Activated CD4-positive, CD25-positive, alpha-beta regulatory T cell treated with anti-CD3 and anti-CD28 coated beads, Interleukin-2, amount 50 U/mL, for 16 hours (primary cell): Measurements from ENCODE around the gene RAPGEF2.
"Not testable (repeated sequence)": the region's sequence is repeated elsewhere in the genome, so short reads cannot be mapped to it uniquely, and the experiment has no call there.

Source experiments
- DNase-seq: peaks from one replicate; pipeline ENCODE4 v3.0.0-alpha.2; 2020; ENCODE audit warnings: low read depth, low spot score

RAPGEF2 gene

DNA sequence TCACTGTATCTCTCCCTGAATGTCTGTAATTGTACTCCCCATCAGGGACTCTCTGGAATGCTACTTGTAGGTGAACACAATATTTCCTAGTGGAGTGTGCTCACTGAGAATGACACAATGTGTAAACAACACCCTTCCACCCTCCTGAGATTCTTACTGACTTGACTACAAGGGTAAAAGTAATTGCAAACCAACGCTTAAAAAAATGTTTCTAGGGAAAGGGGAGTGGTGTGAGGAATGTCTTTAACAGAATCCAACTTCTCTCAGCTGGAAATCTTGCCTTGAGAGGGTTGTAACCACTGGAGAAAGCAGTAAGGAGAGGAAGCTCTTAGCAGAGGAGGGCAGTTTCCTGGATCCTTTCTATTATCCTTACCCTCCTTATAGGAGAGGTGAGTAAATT lies 5.1 kb upstream of the RAPGEF2 start:
- DNase-seq, result no peak

DNA sequence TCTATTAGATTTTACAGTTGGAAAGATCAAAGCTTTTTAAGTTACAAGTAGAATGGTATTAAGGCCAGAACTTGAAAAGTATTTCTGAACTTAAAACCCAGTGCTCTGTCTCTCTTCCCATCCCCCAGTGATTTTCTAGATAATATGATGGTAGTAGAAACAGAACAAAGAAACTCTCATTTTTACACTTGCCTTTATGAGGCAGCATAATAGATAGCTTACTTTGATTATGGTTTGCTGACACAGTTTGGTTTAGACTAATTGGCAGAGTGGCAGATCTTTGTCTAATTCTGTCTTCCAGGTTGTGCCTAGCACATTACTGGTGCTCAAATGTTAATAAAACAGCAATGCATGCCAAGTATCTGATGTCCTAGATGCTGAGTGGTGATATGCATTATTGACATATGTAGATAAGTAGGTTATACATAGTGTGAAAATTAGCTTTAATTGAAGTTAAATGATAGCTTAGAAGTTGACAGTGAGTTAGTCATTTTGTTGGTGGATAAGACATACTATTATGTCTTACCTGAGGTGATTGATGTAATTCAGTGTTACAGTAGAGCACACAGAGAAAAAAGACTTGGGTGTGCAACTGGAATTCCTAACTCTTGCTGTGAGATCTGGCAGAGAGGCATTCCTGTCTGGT lies 4.3 kb upstream of the RAPGEF2 start:
- DNase-seq, result no peak

- DNase-seq, result no peak
These were observed 774 bp upstream of the RAPGEF2 start for GRCh38 chr4:159101988-159102621.

DNA sequence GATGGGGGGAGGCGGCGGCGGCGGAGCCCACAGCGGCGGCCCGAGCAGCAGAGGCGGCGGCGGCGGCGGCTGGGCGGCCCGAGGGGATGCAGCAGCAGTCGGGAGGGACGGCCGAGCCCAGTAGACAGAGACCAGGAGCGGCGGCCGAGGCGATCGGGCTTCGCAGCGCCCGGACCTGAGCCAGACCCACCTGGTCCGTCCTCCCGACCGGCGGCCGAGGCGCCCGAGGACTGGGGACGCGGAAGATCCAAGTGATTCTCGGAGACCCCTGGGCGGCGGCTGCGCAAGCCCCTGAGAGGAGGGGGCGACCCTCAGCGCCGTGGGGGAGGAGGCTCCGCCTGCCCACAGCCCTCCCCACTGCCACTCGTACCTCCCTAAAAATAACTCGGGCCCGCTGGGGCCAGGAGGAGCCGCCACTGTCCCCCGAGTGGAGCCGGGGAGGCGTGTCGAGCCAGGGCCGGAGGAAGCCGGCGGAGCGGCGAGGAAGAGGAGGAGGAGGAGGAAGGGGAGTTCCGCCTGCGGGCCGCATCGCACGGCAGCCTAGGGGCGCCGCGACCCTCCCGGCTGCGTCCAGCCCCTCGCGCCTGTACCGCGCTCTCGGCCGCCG lies 608 bp downstream of the RAPGEF2 start:
- DNase-seq, result no peak

GRCh38 chr4:159104694-159105414 lies 2.0 kb downstream of the RAPGEF2 start:
- DNase-seq, result no peak

- no peak for DNase-seq
These were observed 2.9 kb downstream of the RAPGEF2 start for GRCh38 chr4:159105761-159106243.

- no peak for DNase-seq
These were observed 3.8 kb downstream of the RAPGEF2 start for GRCh38 chr4:159106636-159107035.

GRCh38 chr4:159107203-159107925 lies 4.5 kb downstream of the RAPGEF2 start:
- DNase-seq, result no peak

DNA sequence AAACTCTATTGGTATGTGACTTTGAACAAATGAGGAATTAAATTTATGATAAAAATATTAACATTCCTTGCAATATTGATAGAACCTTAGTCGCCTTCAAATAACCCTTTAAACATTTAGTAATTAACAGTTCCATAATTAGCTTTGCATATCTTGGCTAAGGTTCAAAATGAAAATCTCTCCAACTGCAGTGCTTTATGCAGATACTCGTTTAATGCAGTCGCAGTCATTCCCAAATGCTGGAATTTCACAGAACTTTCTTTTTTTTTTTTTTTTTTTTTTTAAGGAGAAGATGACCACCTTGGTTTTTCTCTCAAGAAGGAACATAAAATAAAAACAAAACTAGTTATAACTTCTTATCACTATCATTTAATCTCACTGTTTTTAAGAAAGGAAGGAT lies 5.2 kb downstream of the RAPGEF2 start:
- DNase-seq, result no peak

- DNase-seq, result no peak
These were observed 8.1 kb downstream of the RAPGEF2 start for GRCh38 chr4:159110961-159111360.

GRCh38 chr4:159111416-159111815 lies 8.5 kb downstream of the RAPGEF2 start:
- DNase-seq, result no peak

DNA sequence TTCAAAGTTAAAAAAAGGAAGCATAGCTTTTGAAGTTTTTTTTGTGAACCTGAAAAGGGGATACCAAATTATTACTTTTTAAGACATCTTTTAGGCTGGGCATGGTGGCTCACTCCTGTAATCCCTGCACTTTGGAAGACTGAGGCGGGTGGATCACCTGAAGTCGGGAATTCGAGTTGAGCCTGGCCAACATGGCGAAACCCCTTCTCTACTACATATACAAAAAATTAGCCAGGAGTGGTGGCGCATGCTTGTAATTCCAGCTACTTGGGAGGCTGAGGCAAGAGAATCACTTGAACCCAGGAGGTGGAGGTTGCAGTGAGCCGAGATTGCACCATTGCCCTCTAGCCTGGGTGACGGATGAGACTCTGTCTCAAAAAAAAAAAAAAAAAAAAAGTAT lies 10.5 kb downstream of the RAPGEF2 start:
- not testable (repeated sequence) for DNase-seq

- not testable (repeated sequence) for DNase-seq
These were observed 13.2 kb downstream of the RAPGEF2 start for GRCh38 chr4:159116098-159116497.

- not testable (repeated sequence) for DNase-seq
These were observed 13.8 kb downstream of the RAPGEF2 start for GRCh38 chr4:159116693-159117092.

DNA sequence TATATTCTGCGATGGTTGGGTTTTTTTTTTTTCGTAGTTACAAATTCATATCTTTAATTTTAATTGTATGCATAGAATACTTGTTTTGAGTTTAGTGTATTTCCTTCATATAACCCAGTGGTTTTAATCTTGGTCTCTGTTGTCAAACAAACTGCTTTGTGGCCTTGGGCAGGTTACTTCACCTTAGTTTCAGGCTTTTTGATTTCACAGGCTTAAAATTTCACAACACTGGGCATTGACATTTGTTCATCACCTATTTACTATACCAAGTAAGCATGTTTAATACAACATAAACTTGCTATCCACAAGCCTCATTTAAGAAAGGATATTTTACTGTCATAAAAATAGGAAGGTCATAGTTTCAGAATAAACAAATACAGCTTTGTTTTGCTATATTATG lies 14.7 kb downstream of the RAPGEF2 start:
- no peak for DNase-seq

- DNase-seq, result no peak
These were observed 15.1 kb downstream of the RAPGEF2 start for GRCh38 chr4:159117968-159118367.

DNA sequence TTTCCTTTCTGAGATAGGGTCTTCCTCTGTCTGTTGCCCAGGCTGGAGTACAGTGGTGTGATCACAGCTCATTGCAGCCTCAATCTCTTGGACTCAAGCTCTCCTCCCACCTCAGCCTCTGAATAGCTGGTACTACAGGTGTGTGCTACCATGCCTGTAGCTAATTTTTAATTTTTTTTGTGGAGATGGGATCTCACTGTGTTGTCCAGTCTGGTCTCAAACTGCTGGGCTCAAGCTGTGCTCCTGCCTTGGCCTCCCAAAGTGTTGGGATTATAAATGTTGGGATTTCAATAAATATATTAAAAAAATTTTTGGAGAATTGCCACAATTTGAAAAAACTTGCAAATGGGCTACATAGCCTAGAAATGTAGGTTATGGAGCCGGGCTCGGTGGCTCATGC lies 18.5 kb downstream of the RAPGEF2 start:
- DNase-seq, result no peak

DNA sequence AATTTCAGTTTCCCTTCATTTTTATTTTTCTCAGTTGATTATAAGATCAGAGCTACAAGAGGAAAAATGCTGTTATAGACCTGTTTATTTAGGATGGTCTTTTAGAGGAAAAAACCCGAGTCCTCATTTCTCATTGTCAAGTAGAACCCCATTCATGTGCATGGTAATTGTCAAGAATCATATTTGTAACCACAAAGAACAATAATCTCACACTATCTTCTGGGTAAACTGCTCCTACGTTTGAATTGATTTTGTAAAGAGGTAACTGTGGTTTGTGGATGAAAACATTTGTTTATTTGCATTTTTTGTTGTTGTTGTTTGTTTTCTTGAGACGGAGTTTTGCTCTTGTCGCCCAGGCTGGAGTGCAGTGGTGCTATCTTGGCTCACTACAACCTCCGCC lies 23.8 kb downstream of the RAPGEF2 start:
- DNase-seq, result no peak

DNA sequence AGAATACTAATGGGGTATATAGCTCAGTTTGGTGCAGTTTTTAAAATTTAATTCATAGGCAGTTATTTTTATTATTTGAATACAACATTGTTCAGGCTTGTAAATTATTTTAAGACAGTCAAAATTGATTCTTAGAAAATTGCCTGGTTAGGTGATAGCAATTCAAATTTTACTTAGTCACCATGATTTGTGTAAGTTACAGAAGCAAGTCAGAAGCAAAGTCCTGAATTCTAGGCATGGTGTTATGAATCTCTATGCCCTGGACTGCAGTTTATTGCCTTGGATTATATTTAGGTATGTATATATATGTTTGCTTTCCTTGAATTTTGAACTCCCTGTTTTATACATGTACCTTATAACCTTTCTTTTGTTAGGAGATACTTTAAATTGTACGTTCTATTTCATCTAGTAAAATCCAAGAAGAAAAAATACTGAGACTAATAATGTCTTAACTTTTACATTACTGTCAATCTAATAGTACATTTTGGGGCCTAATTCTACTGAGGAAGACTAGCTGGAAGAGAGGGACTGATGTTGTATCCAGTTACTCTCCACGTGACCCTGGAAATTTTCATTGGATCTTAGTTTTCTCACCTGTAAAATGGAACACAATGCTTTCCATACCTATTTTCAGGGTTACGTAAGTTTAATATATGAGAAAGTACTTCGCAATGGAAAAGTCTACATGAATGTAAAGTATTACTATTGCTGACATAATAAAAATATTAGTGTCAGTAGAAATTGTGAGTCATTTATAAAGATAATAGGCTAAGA lies 25.1 kb downstream of the RAPGEF2 start:
- no peak for DNase-seq

DNA sequence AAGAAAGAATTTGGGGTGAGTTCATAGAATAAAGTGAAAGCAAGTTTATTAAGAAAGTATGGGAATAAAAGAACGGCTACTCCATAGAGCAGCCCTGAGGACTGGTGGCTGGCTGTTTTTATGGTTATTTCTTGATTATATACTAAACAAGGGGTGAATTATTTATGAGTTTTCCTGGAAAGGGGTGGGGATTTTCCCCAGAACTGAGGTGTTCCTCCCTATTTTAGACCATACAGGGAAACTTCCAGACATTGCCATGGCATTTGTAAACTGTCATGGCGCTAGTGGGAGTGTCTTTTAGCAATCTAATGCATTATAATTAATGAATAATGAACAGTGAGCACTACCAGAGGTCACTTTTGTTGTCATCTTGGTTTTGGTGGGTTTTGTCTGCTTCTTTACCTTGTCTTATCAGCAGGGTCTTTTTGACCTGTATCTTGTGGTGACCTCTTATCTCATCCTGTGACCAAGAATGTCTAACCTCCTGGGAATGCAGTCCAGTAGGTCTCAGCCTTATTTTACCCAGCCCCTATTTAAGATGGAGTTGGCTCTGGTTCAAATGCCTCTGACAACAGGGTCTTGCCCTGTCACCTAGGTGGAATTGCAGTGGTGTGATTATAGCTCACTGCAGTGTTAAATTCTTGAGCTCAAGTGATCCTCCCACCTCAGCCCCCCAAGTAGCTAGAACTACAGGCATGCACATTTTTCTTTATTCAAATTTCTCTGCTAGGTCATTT lies 27.1 kb downstream of the RAPGEF2 start:
- DNase-seq, result no peak
